ENCODE results near the gene PRMT5. TPM values are rescaled to one million over a fixed set of nuclear protein-coding genes. Genes with fewer than 3 reads are reported as not detected.

PRMT5 gene
- total RNA-seq, 1 donor from 2014 or later = 91.6 TPM

DNA sequence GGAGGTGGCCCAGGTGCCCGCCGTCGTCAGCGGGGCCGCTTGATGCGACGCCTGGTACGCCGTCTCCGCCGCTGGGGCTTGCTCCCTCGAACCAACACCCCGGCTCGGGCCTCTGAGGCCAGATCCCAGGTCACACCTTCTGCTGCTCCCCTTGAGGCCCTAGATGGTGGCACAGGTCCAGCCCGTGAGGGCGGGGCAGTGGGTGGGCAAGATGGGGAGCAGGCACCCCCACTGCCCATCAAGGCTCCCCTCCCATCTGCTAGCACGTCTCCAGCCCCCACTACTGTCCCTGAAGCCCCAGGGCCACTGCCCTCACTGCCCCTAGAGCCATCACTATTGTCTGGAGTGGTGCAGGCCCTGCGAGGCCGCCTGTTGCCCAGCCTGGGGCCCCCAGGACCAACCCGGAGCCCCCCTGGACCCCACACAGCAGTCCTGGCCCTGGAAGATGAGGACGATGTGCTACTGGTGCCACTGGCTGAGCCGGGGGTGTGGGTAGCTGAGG lies 52.1 kb downstream of the PRMT5 start:
- Histone ChIP-seq H3K79me2 (ENCODE audit: insufficient read depth, low read length) (peaks cover 25% of the 10 kb centered on the region), H3K4me3 (ENCODE audit: insufficient read depth, low read depth, low read length) (no peak overlapping the region), H3K9me3 (ENCODE audit: insufficient read depth, low read depth, low read length) (no peaks in the 10 kb centered on the region), H3K27me3 (ENCODE audit: insufficient read depth, low read length) (no peaks in the 10 kb centered on the region), H3K36me3 (ENCODE audit: insufficient read depth, low read length) (peaks cover 18% of the 10 kb centered on the region), H3K9ac (ENCODE audit: low read length) (no peak overlapping the region), H3K4me1 (ENCODE audit: insufficient read depth, low read length) (peaks cover 5% of the 10 kb centered on the region), H2AFZ (ENCODE audit: low read depth, low read length) (no peak overlapping the region), H3K27ac (ENCODE audit: low read depth, low read length) (no peak overlapping the region), H4K20me1 (ENCODE audit: insufficient read depth, low read length) (peaks cover 31% of the 10 kb centered on the region), H3K4me2 (ENCODE audit: low read length) (no peak overlapping the region)
- no peaks in the 10 kb centered on the region for H3K9me3 Mint-ChIP-seq (ENCODE audit: unreplicated experiment)
- H3K27me3 Mint-ChIP-seq (ENCODE audit: low read depth, unreplicated experiment) = no peaks in the 10 kb centered on the region
- H3K27ac Mint-ChIP-seq (ENCODE audit: unreplicated experiment) = no peak overlapping the region
- no peak for TF ChIP-seq EZH2 (IDR thresholded peaks at IDR 0.05; ENCODE audit: insufficient read depth, low read length)
- TF ChIP-seq, protein P1, sequence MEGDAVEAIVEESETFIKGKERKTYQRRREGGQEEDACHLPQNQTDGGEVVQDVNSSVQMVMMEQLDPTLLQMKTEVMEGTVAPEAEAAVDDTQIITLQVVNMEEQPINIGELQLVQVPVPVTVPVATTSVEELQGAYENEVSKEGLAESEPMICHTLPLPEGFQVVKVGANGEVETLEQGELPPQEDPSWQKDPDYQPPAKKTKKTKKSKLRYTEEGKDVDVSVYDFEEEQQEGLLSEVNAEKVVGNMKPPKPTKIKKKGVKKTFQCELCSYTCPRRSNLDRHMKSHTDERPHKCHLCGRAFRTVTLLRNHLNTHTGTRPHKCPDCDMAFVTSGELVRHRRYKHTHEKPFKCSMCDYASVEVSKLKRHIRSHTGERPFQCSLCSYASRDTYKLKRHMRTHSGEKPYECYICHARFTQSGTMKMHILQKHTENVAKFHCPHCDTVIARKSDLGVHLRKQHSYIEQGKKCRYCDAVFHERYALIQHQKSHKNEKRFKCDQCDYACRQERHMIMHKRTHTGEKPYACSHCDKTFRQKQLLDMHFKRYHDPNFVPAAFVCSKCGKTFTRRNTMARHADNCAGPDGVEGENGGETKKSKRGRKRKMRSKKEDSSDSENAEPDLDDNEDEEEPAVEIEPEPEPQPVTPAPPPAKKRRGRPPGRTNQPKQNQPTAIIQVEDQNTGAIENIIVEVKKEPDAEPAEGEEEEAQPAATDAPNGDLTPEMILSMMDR (IDR thresholded peaks at IDR 0.05; ENCODE audit: insufficient read depth, low read depth, low read length) = no peak
- peaks cover 9% of the 10 kb centered on the region for H3K4me1 Mint-ChIP-seq (ENCODE audit: low read depth, unreplicated experiment)
- no peak overlapping the region for H3K4me3 Mint-ChIP-seq (ENCODE audit: unreplicated experiment)
- H3K36me3 Mint-ChIP-seq (ENCODE audit: low read depth, unreplicated experiment) = peaks cover 23% of the 10 kb centered on the region
- FAIRE-seq (no peak), DNase-seq (ENCODE audit: low read depth) (no peak)

DNA sequence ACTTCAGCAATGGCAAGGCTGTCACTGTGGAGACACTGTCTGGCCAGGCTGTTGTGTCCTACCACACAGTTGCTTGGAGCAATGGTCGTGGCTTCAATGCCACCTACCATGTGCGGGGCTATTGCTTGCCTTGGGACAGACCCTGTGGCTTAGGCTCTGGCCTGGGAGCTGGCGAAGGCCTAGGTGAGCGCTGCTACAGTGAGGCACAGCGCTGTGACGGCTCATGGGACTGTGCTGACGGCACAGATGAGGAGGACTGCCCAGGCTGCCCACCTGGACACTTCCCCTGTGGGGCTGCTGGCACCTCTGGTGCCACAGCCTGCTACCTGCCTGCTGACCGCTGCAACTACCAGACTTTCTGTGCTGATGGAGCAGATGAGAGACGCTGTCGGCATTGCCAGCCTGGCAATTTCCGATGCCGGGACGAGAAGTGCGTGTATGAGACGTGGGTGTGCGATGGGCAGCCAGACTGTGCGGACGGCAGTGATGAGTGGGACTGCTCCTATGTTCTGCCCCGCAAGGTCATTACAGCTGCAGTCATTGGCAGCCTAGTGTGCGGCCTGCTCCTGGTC lies 53.3 kb downstream of the PRMT5 start:
- Mint-ChIP-seq H3K9me3 (ENCODE audit: unreplicated experiment) (no peaks in the 10 kb centered on the region), H3K27ac (ENCODE audit: unreplicated experiment) (no peak overlapping the region), H3K27me3 (ENCODE audit: low read depth, unreplicated experiment) (no peaks in the 10 kb centered on the region), H3K4me1 (ENCODE audit: low read depth, unreplicated experiment) (peaks cover 5% of the 10 kb centered on the region), H3K36me3 (ENCODE audit: low read depth, unreplicated experiment) (peaks cover 23% of the 10 kb centered on the region), H3K4me3 (ENCODE audit: unreplicated experiment) (no peak overlapping the region)
- TF ChIP-seq, protein P1 (IDR thresholded peaks at IDR 0.05; ENCODE audit: insufficient read depth, low read depth, low read length) = no peak
- no peak for TF ChIP-seq EZH2 (IDR thresholded peaks at IDR 0.05; ENCODE audit: insufficient read depth, low read length)
- Histone ChIP-seq H3K36me3 (ENCODE audit: insufficient read depth, low read length) (peaks cover 18% of the 10 kb centered on the region), H3K27me3 (ENCODE audit: insufficient read depth, low read length) (no peaks in the 10 kb centered on the region), H3K9me3 (ENCODE audit: insufficient read depth, low read depth, low read length) (no peaks in the 10 kb centered on the region), H3K9ac (ENCODE audit: low read length) (no peak overlapping the region), H3K79me2 (ENCODE audit: insufficient read depth, low read length) (peaks cover 27% of the 10 kb centered on the region), H2AFZ (ENCODE audit: low read depth, low read length) (no peak overlapping the region), H3K4me2 (ENCODE audit: low read length) (no peak overlapping the region), H4K20me1 (ENCODE audit: insufficient read depth, low read length) (peaks cover 31% of the 10 kb centered on the region), H3K4me1 (ENCODE audit: insufficient read depth, low read length) (peaks cover 6% of the 10 kb centered on the region), H3K27ac (ENCODE audit: low read depth, low read length) (no peak overlapping the region), H3K4me3 (ENCODE audit: insufficient read depth, low read depth, low read length) (no peak overlapping the region)
- FAIRE-seq = no peak
- no peak for DNase-seq (ENCODE audit: low read depth)
